ENCODE data around the gene GOLGA6L7.
"Not testable (repeated sequence)": the region's sequence is repeated elsewhere in the genome, so short reads cannot be mapped to it uniquely, and the experiment has no call there.

Gene GOLGA6L7

GRCh38 chr15:28831897-28832587 is 16.4 kb downstream of the GOLGA6L7 start:
- DNase-seq (ENCODE audit: extremely low read depth, low read depth), result not testable (repeated sequence)

GRCh38 chr15:28821420-28821819 is 27.0 kb downstream of the GOLGA6L7 start:
- DNase-seq (ENCODE audit: extremely low read depth, low read depth), result not testable (repeated sequence)

DNA sequence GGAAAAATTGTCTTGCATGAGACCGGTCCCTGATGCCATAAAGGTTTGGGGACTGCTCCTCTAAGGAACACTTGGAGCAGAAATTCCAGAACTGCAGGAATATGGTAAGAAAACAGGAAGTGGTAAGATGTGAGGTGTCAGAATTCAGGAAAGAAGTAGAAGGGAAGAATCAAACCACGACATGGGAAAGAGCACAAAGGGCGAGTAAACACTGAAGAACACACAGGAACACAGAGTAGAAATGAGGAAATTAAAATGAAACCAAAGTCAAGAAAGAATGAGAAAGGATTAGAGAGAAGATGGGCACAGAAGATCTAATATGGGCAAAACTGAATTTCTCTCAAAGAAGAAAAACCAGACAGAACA is 28.5 kb downstream of the GOLGA6L7 start:
- DNase-seq (ENCODE audit: extremely low read depth, low read depth), result not testable (repeated sequence)

DNA sequence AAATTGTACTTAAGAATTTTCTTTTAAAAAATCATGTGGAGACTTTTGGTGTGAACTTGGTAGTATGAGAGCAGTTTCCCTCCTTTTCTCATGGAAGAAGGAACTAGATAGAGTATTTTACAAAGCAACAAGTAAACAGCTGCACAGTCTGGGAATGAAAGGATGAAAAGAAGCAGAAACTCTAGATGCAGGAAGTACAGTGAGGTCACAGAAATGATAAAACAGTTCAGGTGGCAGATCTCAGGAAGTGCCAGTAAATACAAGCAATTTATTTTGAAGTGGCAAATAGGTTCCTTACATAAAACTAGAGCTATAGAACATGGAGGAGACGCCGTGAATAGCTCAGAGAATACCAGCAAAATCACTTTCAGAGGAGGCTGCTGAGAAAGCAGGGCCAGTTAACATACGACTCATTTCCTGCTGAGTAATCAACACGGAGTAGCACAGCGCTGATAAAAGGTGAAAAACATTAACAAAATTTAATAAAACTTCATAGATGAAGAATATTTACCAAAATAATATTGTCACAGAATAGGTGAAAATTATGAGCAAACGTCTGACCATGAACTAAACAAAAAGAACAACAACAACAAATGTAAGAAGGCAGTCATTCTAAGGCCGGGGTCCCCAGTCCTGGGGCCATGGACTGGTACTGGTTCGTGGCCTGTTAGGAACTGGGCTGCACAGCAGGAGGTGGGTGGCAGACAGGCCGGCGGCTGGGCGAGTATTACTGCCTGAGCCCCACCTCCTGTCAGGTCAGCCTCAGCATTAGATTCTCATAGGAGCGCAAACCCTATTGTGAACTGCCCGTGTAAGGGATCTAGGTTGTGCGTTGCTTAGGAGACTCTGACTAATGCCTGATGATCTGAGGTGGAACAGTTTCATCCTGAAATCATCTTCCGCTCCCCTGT is 29.2 kb downstream of the GOLGA6L7 start:
- peak; percentile 1 for DNase-seq (ENCODE audit: extremely low read depth, low read depth)

DNA sequence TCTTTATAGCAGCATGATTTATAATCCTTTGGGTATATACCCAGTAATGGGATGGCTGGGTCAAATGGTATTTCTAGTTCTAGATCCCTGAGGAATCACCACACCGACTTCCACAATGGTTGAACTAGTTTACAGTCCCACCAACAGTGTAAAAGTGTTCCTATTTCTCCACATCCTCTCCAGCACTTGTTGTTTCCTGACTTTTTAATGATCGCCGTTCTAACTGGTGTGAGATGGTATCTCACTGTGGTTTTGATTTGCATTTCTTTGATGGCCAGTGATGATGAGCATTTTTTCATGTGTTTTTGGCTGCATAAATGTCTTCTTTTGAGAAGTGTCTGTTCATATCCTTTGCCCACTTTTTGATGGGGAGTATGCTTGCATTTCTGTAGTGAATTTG is 30.3 kb downstream of the GOLGA6L7 start:
- not testable (repeated sequence) for DNase-seq (ENCODE audit: extremely low read depth, low read depth)

DNA sequence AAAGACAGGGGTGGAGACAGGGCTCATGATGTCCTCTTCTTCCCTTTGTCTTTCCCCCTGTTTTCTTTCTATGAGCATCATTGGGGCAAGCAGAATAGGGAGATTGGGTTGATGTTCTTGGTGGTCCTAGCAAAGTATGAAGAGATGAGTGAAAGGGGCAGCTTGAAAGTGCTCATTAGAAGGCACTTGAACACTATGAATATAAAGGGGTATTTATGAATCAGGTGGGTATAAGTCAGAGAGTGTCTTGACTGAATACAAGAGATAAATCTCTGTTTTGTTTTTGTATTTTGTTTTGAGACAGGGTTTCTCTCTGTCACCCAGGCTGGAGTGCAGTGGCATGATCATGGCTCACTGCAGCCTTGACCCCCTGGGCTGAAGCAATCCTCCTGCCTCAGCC is 34.4 kb downstream of the GOLGA6L7 start:
- DNase-seq (ENCODE audit: extremely low read depth, low read depth), result not testable (repeated sequence)

- DNase-seq (ENCODE audit: extremely low read depth, low read depth), result not testable (repeated sequence)
Measured at GRCh38 chr15:28813392-28813791, 35.1 kb downstream of the GOLGA6L7 start.

- not testable (repeated sequence) for DNase-seq (ENCODE audit: extremely low read depth, low read depth)
Measured at GRCh38 chr15:28811852-28812550, 36.4 kb downstream of the GOLGA6L7 start.

- not testable (repeated sequence) for DNase-seq (ENCODE audit: extremely low read depth, low read depth)
Measured at GRCh38 chr15:28810444-28810843, 38.0 kb downstream of the GOLGA6L7 start.

- not testable (repeated sequence) for DNase-seq (ENCODE audit: extremely low read depth, low read depth)
Measured at GRCh38 chr15:28808136-28808535, 40.3 kb downstream of the GOLGA6L7 start.

DNA sequence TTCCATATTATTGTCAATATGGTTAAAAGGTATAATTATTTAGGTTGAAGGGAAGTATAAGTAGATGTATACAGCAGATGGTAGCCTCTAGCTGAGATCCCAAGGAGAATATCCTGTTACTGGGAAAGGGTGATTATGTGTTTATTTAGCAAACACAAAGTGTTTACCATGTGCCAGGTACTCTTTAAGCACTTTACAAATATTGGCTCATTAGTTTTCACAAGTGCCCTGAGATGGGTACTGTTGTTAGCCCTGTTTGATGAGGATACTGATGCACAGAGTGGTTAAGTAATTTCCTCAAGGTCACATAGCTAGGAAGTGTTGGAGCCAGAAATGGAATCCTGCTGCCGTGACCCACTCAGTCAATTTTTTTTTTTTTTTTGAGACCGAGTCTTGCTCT is 48.1 kb downstream of the GOLGA6L7 start:
- not testable (repeated sequence) for DNase-seq (ENCODE audit: extremely low read depth, low read depth)

- DNase-seq (ENCODE audit: extremely low read depth, low read depth), result not testable (repeated sequence)
Measured at GRCh38 chr15:28798234-28798633, 50.2 kb downstream of the GOLGA6L7 start.

GRCh38 chr15:28794231-28794630 is 54.2 kb downstream of the GOLGA6L7 start:
- not testable (repeated sequence) for DNase-seq (ENCODE audit: extremely low read depth, low read depth)

Data from AG09319 (cell line).